Brain pericyte (primary cell): ENCODE results near the gene HASPIN.
"Not testable (repeated sequence)": the region's sequence is repeated elsewhere in the genome, so short reads cannot be mapped to it uniquely, and the experiment has no call there.

Source experiments
- DNase-seq: peaks from one replicate; pipeline ENCODE4 v3.0.0-alpha.2; 2012; ENCODE audit warnings: low read depth, low spot score

Gene HASPIN

DNA sequence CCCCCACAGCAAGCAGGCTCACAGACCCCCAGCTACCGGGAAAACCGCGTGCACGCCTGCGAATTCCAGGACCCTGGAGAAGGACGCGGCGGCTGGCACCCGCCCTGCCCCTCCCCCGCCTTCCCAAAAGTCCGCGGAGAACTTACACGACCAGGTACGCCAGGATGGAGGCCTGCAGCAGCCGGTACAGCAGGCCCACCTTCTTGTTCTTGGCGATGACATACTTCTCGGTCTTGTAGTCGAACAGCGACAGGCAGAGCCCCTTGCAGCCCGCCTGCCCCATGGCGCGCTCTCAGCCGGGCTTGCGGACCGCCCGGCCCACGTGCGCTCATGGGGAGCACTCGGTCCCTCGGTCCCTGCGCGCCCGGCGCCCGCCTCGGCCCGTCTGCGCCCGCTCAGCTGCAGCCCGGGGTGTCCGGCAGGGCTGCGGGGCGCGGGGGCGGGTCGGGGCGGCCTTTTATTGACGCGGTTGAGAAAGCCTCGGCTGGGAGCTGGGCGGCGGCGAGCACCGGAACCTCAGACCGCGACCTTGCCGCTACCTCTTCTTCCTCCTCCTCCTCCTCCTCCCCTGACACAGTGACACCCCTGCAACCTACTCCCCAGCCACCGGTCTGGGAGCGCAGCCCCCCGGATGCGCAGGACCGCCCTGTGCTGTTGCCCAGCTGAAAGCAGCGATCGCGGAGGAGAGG lies 27.8 kb upstream of the HASPIN start, which contains the start of gene P2RX5:
Gene P2RX5, minus strand, starts transcription at position 433 of the 689 bp plus-strand sequence. Its CDS starts 150 bp downstream, at position 283.
- DNase-seq, result no peak

DNA sequence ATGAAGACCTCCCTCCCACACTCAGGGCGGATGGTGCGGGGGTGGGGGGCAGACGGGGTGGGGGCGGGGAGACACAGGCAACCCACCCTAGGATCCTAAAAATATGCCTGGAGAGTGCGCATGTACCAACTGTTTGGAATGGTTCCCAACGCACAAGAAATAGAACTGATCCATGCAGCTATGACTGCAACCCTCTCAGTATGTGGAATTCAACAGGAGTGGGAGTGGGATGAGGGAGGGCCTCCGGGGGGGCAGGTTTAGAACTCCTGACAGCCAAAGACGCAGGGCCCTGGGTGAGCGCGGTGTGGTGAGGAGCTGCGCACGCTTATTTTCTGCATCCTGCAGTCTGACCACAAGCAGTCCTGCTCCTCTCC lies 26.6 kb upstream of the HASPIN start:
- DNase-seq, result no peak

DNA sequence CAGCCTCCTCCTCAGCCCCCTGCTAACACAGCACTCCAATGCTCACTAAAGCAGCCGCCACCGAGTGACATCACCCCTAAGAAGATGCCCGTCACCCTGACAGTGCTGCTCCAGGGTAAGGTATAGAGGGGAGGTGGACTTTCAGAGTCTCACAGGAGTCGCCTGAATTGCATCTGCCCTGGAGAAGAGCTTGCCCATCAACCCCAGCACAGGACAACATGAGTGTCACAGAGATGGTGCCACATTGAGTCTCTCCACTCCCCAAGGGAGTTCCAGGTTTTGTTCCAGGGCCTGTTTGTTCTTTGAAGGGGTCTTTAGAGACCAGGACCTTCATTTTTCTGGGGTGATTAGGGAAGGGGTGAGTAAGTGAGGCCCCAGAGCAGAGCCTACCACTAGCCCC lies 25.6 kb upstream of the HASPIN start:
- DNase-seq, result no peak

DNA sequence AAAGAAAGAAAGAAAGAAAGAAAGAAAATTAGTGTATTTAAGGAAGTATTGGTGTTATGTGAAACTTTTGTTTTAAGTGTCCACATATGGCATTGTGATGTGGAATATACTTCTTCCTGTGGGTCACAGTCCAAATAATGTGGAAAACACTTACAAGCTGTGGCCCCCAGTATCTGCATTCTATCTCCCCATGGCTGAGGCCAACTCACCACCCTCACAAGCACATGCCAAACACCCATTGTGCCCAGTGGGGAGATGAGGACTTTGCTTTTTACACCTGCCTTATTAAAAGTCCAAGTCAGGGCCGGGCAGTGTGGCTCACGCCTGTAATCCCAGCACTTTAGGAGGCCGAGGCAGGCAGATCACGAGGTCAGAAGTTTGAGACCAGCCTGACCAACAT lies 23.8 kb upstream of the HASPIN start:
- no peak for DNase-seq

DNA sequence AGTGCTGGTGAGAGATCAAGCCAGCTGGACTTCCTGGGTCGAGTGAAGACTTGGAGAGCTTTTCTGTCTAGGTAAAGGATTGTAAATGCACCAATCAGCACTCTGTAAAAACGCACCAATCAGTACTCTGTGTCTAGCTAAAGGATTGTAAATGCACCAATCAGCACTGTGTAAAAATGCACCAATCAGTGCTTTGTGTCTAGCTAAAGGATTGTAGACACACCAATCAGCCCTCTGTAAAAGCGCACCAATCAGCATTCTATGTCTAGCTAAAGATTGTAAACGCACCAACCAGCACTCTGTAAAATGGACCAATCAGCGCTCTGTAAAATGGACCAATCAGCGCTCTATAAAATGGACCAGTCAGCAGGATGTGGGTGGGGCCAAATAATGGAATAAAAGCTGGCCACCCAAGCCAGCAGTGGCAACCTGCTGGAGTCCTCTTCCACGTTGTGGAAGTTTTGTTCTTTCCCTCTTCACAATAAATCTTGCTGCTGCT lies 21.6 kb upstream of the HASPIN start:
- DNase-seq, result not testable (repeated sequence)

DNA sequence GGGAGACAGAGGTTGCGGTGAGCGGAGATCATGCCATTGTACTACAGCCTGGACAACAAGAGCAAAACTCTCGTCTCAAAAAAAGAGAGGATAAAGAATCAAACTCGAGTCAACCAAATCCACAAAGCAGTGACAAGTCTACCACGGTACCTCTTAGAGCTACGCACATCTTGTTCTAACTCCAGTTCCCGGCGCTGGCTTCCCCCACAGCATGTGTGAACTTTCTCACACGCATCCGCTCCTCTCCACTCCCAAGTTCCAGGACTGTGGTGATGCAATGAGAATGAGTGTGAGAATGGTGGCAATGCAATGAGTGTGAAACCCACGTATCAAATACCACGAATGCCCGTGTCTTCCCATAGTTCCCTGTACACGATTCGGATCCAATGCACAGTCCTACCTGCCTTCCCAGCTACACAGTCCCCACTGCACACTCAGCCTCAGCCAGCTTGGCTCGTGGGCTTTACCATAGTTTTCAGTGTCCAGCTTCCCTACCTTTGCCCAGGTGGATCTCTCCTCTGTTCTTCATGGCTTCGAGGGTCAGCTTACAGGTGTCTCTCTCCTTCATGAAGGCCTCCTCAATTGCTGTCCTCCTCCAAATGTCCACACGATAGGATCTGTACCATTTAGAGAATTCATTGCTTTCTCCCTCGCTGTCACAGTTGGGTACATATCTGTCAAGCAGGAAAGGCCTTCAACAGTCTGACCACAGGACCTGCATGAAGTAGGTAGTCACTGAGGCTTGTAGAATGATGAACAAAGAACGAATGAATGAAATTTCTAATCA lies 18.6 kb upstream of the HASPIN start:
- DNase-seq, result no peak

DNA sequence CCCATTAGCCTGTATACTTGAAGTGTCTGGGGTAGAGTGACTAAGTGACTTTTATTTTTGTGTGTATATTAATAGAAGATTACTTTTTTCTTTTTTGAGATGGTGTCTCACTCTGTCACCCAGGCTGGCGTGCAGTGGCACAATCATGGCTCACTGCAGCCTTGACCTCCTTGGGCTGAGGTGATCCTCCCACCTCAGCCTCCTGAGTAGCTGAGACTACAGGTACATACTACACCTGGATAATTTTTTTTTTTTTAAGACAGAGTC lies 18.1 kb upstream of the HASPIN start:
- DNase-seq, result not testable (repeated sequence)

DNA sequence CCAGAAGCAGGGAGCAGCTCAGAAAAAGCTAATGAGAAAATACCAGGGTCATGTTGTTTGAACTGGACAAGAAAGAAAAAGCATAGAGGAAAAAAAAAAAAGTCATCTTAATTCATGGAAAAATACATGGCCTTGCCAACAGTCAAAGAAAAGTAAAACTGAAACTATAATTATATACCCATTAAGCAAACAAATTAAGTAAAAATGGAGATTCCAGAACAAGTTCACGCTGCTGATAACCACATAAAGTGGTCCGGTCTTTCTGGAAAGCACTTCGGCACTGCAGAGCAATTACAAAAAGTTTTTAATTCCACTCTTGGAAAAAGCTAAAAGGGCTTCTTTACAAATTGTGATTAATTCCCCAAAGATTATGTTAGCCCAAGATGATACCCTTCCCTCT lies 15.3 kb upstream of the HASPIN start:
- no peak for DNase-seq

DNA sequence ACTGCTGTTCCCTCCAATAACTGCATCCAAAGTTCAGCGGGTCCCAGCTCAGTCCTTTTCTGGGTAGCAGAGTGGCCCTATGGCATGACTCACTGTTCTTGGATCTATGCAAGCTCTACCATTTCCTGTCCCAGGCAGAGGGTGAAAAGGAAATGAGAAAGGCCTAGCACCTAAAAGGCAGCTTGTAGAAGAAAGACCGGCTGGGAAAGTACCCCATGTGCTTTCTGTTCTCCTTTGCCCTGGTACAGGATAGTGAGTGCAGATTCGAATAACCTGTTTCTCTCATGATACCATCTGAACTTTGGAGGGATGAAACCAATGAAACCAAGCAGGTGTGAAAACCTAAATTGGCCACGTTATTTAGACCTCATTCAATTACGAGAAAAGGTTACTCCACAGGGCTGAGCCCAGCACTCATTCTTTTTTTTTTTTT lies 12.7 kb upstream of the HASPIN start:
- DNase-seq, result no peak

DNA sequence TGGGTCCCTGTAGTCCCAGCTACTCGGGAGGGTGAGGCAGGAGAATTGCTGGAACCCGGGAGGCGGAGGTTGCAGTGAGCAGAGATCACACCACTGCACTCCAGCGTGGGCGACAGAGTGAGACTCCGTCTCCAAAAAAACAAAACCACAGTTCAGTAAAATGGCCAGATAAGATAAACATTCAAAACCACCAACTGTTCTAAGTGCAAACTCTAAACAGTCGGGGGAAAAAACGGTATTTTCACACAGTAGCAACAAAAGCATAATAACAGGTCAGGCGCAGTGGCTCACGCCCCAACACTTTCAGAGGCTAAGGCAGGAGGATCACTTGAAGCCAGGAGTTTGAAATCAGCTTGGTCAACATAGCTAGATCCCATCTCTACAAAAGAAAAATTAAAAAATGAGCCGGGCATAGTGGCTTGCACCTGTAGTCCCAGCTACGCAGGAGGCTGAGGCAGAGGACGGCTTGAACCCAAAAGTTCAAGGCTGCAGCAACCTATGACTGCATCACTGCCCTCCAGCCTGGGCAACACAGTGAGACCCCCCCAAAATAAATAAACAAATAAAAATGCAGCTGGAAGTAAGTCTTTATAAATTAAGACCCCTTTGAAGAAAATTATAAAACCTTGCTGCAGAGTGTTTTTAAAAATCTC lies 10.8 kb upstream of the HASPIN start:
- DNase-seq, result no peak

DNA sequence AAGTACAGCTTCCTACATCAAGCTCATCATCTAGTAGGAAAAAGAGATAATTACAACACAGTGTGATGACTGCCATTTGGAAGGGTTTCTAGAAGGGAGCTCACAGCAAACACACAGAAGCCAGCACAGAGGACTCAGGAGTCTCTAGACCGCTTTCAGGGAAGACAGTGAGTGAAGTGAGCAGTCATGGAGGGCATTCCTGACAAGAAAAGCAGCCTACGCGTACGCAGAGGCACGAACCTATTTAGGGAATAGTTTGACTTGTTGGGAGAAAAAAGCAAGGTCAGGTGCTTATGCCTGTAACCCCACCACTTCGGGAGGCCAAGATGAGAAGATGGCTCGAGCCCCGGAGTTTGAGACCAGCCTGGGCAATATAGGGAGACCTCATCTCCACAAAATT lies 8.4 kb upstream of the HASPIN start:
- no peak for DNase-seq

DNA sequence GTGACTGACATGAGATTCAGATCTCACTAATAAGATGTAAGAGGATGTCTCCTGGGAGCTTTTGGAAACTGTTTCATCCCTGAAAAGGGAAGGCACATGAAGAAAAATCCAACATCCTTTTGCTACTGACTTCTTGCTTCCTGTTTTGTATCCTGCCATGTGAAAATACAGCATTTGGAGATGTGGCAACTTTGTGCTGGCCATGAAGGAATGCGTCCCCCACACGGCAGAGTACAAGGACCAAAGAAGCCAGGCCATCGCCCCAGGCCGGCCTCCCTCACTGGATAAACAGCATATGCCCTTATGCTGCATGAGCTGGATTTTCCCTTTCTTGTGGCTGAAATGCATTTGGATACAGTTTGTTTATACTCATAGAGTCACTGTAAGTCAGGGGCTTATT lies 5.5 kb upstream of the HASPIN start:
- no peak for DNase-seq

DNA sequence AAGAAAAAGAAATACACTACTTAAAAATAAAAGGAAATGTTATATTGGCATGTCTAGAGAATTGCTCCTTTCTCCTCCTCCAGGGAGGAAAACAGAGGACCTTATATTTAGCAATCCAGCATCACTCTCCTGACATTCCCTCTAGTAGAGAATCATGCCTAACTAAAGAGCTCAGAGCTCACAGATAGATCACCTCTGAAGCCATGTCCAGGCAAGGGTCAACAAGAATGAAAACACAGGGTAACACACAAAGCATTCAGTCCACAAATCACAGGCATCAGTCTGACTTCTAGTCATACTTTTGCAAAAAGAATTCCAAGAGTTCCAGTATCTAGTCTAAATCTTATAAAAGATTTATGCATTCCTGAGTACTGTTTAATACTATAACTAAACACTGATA lies 4.4 kb upstream of the HASPIN start:
- no peak for DNase-seq

DNA sequence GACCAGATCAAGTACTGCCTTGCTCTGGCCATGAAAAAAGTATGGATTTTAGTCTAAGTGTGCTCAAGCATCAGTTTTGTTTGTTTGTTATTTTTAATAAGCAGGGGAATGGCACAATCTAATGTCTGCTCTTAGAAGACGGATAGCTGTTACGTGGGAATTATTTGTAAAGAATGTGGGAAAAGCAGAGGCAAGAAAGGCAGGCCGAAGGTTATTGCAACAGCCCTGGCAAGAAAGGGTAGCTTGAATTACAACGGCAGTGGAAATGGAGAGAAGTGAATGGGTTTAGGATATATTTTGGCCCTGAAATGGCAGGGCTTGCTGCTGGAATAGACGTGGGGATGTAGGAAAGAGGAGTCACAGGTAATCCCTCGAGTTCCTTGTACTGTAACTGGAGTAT lies 987 bp upstream of the HASPIN start:
- no peak for DNase-seq

DNA sequence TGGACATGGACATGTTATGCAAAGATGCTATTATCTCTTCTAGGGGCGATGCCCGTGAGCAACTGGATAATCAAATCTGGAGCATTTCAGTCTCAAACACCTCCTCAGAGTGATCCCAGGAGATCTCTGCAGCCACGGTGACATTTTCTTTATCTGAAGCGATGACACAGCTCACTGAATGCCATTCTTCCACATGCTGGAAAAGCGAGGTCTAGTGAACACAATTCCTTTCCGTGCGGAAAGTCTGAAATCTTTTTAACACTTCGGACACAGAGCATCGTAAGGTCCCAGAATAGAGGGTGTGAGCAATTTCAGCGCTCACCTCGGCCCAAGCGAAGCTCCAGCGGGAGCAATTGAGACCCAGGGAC lies 531 bp upstream of the HASPIN start:
- DNase-seq, result no peak

DNA sequence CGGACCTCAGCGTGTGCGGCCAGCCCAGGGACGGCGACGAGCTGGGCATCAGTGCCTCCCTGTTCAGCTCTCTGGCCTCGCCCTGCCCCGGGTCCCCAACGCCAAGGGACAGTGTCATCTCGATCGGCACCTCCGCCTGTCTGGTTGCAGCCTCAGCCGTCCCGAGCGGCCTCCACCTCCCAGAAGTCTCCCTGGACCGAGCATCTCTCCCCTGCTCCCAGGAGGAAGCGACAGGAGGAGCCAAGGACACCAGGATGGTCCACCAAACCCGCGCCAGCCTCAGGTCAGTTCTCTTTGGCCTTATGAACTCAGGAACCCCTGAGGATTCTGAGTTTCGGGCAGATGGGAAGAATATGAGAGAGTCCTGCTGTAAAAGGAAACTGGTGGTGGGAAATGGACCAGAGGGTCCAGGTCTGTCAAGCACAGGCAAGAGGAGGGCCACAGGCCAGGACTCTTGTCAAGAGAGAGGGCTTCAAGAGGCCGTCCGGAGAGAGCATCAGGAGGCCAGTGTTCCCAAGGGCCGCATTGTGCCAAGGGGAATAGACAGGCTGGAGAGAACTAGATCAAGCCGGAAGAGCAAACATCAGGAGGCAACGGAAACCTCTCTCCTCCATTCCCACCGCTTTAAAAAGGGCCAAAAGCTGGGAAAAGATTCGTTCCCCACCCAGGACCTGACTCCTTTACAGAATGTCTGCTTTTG lies 825 bp downstream of the HASPIN start:
- DNase-seq, result no peak

DNA sequence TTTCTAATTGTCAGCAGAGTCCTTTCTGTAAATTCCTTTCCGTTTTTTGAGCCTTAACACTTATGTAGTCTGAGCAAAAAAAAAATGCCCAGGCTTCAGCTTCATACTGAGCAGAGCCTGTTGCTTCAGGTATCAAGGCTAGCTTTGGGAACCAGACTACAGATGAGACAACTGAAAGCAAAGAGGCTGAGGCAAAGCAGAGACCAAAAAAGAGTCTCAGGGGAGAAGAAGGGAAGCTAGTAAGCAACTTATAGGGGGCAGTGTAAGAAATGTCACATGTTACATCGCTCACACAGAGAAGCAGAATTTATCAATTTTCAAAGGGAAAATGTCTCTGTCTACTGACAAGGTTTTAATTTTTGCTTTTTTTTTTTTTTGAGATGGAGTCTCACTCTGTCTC lies 3.3 kb downstream of the HASPIN start:
- no peak for DNase-seq

DNA sequence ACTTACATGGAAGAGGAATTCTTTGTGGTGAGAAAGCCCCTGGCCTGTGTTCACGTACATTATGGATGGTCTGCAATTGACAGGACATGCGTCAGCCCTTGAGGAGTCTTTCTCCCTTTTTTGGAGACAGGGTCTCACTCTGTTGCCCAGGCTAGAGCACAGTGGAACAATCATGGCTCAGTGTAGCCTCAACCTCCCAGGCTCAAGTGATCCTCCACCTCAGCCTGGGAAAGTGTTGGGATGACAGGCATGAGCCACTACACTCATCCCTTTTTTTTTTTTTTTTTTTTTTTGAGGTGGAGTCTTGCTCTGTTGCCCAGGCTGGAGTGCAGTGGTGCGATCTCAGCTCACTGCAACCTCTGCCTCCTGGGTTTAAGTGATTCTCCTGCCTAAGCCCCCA lies 4.4 kb downstream of the HASPIN start:
- not testable (repeated sequence) for DNase-seq

DNA sequence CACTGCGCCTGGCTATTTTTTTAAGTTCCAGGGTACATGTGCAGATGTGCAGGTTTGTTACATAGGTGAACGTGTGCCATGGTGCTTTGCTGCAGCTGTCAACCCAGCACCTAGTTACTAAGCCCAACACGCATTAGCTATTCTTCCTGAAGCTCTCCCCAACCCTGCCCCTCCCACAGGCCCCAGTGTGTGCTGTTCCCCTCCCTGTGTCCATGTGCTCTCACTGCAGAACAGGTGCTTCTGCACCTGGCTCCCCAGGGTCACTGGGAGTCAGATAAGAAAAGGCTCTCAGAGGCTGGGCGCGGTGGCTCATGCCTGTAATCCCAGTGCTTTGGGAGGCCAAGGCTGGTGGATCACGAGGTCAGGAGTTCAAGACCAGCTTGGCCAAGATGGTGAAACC lies 6.2 kb downstream of the HASPIN start:
- DNase-seq, result no peak

DNA sequence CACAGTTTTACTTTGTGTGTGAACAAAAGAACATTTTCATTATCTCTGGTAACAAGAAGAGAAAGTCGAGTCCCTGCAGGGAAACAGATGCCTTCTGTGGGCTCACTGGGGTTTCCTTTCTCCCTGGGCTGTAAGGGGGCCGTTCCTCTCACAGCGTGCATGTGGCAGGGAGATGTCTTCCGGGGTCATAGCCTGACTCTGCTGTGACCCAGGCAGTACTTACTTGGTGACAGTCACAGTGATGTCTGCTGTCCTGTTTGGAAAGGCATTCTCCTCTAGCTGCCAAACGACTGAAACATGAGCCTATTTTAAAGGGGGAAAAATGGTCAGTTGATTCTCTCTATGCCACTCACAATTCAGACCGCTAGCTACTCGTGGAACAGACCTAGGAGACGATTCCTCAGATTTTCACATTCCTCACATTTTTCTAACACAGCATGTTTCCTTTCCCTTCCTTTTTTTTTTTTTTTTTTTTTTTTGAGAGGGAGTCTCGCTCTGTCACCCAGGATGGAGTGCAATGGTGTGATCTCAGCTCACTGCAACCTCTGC lies 7.3 kb downstream of the HASPIN start:
- DNase-seq, result no peak

DNA sequence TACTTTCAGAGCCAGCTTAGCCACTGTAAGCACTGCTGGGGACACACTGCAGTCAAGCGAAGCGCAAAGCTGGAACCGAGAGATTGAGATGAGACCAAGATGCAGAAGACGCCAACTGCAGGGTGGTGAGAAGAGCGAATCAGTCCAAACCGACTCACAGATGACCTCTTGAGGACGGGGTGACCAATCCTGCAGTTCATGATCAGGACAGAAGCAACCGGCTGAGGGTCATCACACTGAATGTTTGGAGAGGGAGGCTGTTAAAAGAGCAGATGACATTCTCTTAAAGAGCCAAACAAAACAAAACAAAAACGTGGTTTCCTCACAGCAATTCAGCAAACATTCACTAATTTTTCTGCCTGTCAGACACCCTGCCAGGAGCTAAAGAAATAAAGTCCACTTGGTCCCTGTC lies 8.5 kb downstream of the HASPIN start:
- DNase-seq, result no peak

DNA sequence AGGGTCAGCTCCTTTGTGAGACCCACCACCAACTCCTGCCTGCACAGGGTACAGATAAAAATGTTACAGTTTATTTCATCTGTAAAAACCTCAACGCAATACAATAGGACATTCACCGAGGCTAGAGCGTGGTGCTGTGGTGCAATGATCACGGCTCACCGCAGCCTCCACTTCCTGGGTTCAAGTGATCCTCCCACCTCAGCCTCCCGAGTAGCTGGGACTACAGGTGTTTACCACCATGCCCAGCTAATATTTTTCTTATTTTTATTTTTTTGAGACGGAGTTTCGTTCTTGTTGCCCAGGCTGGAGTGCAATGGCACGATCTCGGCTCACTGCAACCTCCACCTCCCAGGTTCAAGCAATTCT lies 11.2 kb downstream of the HASPIN start:
- DNase-seq, result not testable (repeated sequence)
